Measurements from ENCODE around the gene RASA3. TPM values are rescaled to one million over a fixed set of nuclear protein-coding genes. Genes with fewer than 3 reads are reported as not detected.
A peak's percentile ranks its signal among the peaks of the same experiment; 100 is the strongest.

Gene RASA3
- total RNA-seq, 1 donor from 2014 or later = 2.9 TPM

DNA sequence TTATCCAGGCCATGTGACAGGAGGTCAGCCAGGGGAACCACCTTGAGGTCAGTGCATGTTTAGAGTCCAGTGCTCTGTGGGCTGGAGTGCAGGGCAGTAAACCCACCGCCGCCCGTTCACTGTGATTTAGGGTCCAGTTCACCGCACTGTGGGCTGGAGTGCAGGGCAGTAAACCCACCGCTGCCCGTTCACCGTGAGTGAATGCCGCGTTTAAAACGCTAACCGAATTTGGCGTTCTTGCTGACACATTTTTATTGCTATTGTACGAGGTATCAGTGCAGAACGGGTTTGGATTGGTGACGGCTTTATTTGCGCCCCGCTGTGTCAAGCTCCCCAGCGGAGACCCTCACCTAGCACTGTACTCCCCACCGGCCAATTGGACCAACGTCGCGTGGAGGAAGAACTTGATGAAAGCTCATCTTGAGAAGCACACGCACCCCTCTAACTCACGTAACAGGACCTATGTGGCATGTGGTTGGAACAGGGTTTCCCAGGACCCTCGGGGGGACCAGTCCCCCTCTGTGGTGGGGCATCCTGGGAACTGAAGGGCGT lies 186.5 kb downstream of the RASA3 start:
- Histone ChIP-seq H3K4me1 (no peaks in the 10 kb centered on the region), H3K9ac (no peak overlapping the region), H3K79me2 (ENCODE audit: low read depth) (no peaks in the 10 kb centered on the region), H4K20me1 (ENCODE audit: low read depth) (no peaks in the 10 kb centered on the region), H3K27ac (no peak overlapping the region), H3F3A (ENCODE audit: low read depth) (no peaks in the 10 kb centered on the region), H3K27me3 (no peaks in the 10 kb centered on the region), H2AFZ (replicated peaks) (no peak overlapping the region), H3K4me2 (no peak overlapping the region), H3K36me3 (no peaks in the 10 kb centered on the region), H3K9me3 (ENCODE audit: low read depth) (no peaks in the 10 kb centered on the region), H3K4me3 (no peak overlapping the region)
- H3K36me3 Mint-ChIP-seq = no peaks in the 10 kb centered on the region
- no peak overlapping the region for H3K27ac Mint-ChIP-seq
- no peak for DNase-seq (ENCODE audit: low spot score)
- H3K4me3 Mint-ChIP-seq = no peak overlapping the region
- peaks cover 2% of the 10 kb centered on the region for H3K9me3 Mint-ChIP-seq
- TF ChIP-seq, protein P1, sequence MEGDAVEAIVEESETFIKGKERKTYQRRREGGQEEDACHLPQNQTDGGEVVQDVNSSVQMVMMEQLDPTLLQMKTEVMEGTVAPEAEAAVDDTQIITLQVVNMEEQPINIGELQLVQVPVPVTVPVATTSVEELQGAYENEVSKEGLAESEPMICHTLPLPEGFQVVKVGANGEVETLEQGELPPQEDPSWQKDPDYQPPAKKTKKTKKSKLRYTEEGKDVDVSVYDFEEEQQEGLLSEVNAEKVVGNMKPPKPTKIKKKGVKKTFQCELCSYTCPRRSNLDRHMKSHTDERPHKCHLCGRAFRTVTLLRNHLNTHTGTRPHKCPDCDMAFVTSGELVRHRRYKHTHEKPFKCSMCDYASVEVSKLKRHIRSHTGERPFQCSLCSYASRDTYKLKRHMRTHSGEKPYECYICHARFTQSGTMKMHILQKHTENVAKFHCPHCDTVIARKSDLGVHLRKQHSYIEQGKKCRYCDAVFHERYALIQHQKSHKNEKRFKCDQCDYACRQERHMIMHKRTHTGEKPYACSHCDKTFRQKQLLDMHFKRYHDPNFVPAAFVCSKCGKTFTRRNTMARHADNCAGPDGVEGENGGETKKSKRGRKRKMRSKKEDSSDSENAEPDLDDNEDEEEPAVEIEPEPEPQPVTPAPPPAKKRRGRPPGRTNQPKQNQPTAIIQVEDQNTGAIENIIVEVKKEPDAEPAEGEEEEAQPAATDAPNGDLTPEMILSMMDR (IDR thresholded peaks at IDR 0.05) = no peak
- TF ChIP-seq EZH2 (IDR thresholded peaks at IDR 0.05) (no peak), EZH2phosphoT487 (IDR thresholded peaks at IDR 0.05) (no peak)
- peaks cover 2% of the 10 kb centered on the region for H3K27me3 Mint-ChIP-seq (ENCODE audit: insufficient read depth, low read depth)
- H3K4me1 Mint-ChIP-seq = peaks cover 22% of the 10 kb centered on the region

DNA sequence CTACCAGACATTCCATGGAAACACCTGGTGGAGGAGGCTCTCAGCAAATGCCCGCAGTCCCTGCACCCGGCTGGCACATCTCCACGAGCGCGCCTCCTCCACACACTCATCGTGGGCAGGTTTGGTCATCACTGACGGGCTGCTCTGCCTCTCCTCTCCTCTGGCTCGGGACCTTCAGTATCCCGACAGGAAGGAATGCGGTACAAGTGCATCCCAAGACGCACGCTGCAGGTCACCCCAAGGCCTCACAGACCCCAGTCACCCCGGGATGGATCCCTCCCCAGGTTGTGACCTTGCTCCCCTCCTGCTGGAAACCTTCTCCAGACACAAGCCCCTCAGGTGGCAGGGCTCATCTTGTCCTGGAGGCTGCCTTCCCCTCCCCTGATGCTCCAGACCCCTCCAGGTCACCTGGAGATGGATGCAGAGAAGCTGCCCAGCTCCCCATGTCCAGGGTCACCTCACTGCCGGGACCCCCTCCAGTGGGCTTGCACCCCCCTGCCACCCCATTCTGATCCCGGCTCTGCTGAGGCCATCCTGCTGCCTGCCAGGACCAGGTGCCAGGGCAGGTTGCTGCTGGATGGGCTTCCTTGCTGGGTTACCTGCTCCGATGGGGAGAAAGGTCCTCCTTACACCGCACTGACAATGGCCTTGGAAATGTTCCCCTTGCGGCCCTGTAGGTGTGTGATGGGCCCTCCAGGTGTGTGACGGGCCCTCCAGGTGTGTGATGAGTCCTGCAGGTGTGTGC lies 188.4 kb downstream of the RASA3 start:
- no peak overlapping the region for H3K4me3 Mint-ChIP-seq
- no peak overlapping the region for H3K4me3 ChIP-seq
- no peak for DNase-seq (ENCODE audit: low spot score)
- H3K36me3 ChIP-seq = no peaks in the 10 kb centered on the region
- no peak overlapping the region for H2AFZ ChIP-seq (replicated peaks)
- H3K4me1 Mint-ChIP-seq = peaks cover 18% of the 10 kb centered on the region
- H3K27ac ChIP-seq = no peak overlapping the region
- H4K20me1 ChIP-seq (ENCODE audit: low read depth) = no peaks in the 10 kb centered on the region
- H3F3A ChIP-seq (ENCODE audit: low read depth) = no peaks in the 10 kb centered on the region
- no peaks in the 10 kb centered on the region for H3K27me3 ChIP-seq
- no peaks in the 10 kb centered on the region for H3K36me3 Mint-ChIP-seq
- H3K27ac Mint-ChIP-seq = peak overlapping the region; percentile 60
- H3K4me2 ChIP-seq = no peak overlapping the region
- H3K9ac ChIP-seq = no peak overlapping the region
- H3K9me3 ChIP-seq (ENCODE audit: low read depth) = no peaks in the 10 kb centered on the region
- H3K9me3 Mint-ChIP-seq = peaks cover 2% of the 10 kb centered on the region
- no peaks in the 10 kb centered on the region for H3K4me1 ChIP-seq
- no peaks in the 10 kb centered on the region for H3K79me2 ChIP-seq (ENCODE audit: low read depth)
- H3K27me3 Mint-ChIP-seq (ENCODE audit: insufficient read depth, low read depth) = peaks cover 2% of the 10 kb centered on the region
- TF ChIP-seq EZH2phosphoT487 (IDR thresholded peaks at IDR 0.05) (no peak), EZH2 (IDR thresholded peaks at IDR 0.05) (no peak)
- TF ChIP-seq, protein P1 (IDR thresholded peaks at IDR 0.05) = no peak

DNA sequence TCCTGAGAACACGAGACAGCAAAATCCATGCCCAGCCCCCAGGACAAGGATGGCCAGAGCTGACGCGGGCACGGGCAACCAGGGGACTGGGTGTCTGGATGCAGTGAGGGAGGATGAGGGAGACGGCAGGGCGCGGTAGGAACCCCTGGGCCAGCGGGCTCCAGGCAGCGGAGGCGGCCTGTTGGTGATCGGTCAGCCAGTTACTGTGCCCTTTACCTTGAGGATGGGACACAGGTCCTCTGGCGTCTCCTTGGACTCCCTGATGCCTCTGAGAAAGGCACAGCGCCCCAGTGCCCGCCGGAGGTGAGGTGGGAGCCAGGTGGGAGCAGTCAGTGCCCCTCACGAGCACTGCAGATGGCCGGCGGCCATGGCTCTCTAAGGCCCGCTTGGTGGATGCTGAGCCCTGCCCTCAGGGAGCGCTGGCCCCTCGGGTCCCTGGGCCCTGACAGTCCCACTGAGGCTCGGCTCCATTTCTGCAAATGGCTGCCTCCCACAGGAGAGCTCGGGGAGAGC lies 189.8 kb downstream of the RASA3 start:
- no peak overlapping the region for H3K9ac ChIP-seq
- no peak overlapping the region for H3K27ac ChIP-seq
- H3K79me2 ChIP-seq (ENCODE audit: low read depth) = no peaks in the 10 kb centered on the region
- H3K27me3 Mint-ChIP-seq (ENCODE audit: insufficient read depth, low read depth) = peaks cover 2% of the 10 kb centered on the region
- no peaks in the 10 kb centered on the region for H3K9me3 ChIP-seq (ENCODE audit: low read depth)
- H3K27me3 ChIP-seq = no peaks in the 10 kb centered on the region
- H3K36me3 Mint-ChIP-seq = no peaks in the 10 kb centered on the region
- no peak overlapping the region for H3K4me3 Mint-ChIP-seq
- peaks cover 24% of the 10 kb centered on the region for H3K4me1 Mint-ChIP-seq
- no peak overlapping the region for H3K4me3 ChIP-seq
- no peak for TF ChIP-seq EZH2phosphoT487 (IDR thresholded peaks at IDR 0.05)
- TF ChIP-seq EZH2 (IDR thresholded peaks at IDR 0.05) = no peak
- TF ChIP-seq, protein P1 (IDR thresholded peaks at IDR 0.05) = no peak
- DNase-seq (ENCODE audit: low spot score) = no peak
- no peak overlapping the region for H3K27ac Mint-ChIP-seq
- H2AFZ ChIP-seq (replicated peaks) = no peak overlapping the region
- peaks cover 7% of the 10 kb centered on the region for H3K4me1 ChIP-seq
- H3K36me3 ChIP-seq = no peaks in the 10 kb centered on the region
- no peaks in the 10 kb centered on the region for H4K20me1 ChIP-seq (ENCODE audit: low read depth)
- no peak overlapping the region for H3K4me2 ChIP-seq
- H3F3A ChIP-seq (ENCODE audit: low read depth) = no peaks in the 10 kb centered on the region
- peaks cover 2% of the 10 kb centered on the region for H3K9me3 Mint-ChIP-seq

Measured in neural progenitor cell (in vitro differentiated cells).